Activated CD4-positive, alpha-beta T cell treated with anti-CD3 and anti-CD28 coated beads, Interleukin-2, Interleukin-4, amounts not matched to agents 100 ng/mL and 50 ng/mL, durations not matched to agents 16 hours and 8 hours (primary cell): ENCODE measurements around the gene ACAA1.
"Not testable (repeated sequence)": the region's sequence is repeated elsewhere in the genome, so short reads cannot be mapped to it uniquely, and the experiment has no call there.

Experiments used
- DNase-seq: peaks from one replicate; pipeline ENCODE4 v3.0.0-alpha.2; 2020; ENCODE audit warnings: low spot score

The ACAA1 gene, protein sequence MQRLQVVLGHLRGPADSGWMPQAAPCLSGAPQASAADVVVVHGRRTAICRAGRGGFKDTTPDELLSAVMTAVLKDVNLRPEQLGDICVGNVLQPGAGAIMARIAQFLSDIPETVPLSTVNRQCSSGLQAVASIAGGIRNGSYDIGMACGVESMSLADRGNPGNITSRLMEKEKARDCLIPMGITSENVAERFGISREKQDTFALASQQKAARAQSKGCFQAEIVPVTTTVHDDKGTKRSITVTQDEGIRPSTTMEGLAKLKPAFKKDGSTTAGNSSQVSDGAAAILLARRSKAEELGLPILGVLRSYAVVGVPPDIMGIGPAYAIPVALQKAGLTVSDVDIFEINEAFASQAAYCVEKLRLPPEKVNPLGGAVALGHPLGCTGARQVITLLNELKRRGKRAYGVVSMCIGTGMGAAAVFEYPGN

DNA sequence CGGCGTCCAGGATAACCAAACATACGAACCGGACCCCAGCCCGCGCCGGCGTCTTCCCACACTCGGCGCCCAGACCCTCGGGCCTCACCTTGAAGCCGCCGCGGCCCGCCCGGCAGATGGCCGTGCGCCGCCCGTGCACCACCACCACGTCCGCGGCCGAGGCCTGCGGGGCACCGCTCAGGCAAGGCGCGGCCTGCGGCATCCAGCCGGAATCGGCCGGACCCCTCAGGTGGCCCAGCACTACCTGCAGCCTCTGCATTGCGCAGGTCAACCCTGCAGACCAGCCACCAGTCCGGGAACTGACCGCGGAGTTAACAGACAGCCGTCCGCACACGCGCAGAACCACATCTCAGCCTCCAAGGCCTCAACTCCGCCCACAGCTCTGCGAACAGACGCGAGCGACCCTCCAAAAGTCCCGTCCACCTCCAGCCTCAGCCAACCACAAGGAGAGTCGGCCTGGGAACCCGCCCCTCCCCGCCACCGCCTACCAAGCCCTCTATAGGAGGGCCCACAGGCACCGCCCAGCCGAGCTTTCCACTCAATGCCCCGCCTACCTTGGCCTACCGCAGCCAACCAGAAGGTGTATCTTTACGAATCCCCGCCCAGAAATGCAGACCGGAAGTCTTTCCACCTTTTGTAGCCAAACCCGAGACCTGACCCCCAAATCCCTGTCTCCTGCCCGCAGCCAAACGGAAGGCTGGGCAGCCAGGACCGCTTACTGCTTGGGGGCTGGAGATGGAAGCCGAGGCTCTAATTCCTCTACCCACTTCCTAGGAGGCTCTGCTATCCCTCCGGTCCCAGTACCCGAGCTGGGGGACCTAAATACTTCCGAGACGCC lies at the start of gene ACAA1:
Gene ACAA1, minus strand, starts transcription at position 351 of the 838 bp plus-strand sequence. Its CDS starts 92 bp downstream, at position 259.
- peak; percentile 99 for DNase-seq

DNA sequence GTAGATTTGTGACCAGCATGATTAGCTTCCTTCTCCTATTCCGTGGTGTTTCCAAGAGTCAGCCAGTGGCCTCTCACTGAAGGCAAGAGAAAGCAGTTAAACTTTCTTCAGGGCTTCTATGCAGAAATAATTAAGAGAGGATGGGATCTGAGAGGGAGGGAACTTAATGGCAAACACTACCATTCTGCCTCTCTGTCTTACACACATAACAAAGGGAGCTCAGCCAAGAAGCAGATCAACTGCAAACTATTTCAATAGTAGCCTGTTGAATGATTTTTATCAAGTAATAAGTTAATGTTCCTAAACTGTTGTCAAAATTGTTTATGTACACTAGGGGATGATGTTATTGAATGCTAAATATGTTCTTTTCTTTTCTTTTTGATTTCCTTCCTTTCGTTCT lies 40.3 kb upstream of the ACAA1 start:
- DNase-seq, result no peak

DNA sequence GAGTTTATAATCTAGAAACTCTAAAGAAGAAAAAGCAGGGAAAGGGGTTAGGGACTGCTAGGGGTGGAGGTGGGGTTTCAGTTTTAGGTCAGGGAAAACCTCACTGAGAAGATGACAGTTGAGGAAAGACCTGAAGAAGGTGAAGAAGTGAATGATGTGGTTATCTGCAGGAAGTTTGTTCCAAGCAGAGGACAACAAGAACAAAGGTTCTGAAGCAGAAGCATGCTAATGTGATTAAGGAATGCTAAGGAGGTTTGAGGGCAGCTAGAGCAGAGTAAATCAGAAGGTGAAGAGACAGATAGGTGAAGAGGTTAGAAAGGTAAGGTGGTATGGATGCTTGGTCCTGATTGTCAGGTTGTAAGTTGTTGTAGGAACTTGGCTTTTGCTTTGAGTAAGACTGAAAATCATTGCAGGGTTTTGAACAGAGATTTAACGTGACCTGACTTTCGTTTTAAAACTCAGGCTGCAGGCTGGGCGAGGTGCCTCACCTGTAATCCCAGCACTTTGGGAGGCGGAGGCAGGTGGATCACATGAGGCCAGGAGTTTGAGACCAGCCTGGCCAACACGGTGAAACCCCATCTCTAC lies 37.0 kb upstream of the ACAA1 start:
- peak; percentile 44 for DNase-seq

- DNase-seq, result no peak
Observed at GRCh38 chr3:38171622-38172021, 34.7 kb upstream of the ACAA1 start.

DNA sequence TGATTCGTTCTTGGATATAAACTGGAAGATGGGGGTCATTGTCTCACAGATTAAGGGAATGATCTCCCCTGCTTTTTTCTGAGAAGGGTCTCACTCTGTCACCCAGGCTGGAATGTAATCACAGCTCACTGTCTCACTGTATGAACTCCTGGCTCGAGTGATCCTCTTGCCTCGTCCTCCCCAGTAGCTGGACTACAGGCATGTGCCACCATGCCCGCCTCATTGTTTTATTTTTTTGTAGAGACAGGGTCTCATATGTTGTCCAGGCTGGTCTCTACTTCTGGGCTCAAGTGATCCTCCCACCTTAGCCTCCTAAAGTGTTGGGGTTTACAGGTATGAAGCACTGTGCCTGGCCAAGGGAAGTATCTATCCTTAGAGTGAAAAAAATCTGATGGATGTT lies 33.8 kb upstream of the ACAA1 start:
- DNase-seq, result no peak

DNA sequence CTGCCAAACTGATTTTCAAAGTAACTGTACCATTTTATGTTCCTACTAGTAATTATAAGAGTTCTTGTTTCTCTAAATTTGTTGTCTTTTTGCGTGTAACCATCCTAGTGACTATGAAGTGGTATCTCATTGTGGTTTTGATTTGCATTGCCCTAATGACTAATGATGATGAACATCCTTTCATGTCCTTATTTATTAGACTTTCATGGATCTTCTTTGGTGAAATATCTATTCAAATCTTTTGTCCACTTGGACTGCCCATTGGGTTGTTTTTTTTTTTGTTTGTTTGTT lies 32.0 kb upstream of the ACAA1 start:
- DNase-seq, result peak; percentile 49

DNA sequence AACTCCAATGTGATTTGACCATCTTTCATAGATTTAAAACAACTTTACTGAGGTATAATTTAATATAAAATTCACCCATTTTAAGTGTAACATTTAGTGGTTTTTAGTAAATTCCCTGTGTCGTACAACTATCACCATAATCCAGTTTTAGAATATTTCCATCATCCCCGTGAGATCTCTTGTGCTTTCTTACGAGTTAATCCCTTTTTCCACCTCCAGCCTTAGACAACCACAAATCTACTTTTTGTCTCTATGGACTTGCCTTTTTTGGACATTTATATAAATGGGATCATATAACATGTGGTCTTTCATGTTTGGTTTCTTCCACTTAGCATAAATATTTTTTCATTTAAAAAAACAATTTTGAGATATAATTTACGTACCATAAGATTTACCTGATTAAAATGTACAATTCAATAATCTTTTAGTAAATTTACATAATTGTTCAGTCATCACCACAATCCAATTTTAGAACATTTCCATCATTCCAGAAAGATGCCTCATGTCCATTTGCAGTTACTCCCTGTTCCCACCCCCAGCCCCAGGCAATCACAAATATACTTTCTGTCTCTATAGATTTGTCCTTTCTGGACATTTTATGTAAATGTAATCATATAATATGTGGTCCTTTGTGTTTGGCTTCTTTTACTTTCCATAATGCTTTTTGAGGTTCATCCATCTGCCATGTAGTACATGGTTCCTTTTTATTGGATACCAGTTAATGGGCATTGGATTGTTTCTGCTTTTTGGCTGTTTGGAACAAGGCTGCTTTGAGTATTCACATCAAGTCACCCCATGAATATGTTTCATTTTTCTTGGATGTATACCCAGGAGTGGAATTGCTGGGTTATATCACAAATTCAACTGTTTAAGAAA lies 31.5 kb upstream of the ACAA1 start:
- no peak for DNase-seq

- DNase-seq, result no peak
Observed at GRCh38 chr3:38167591-38167990, 30.7 kb upstream of the ACAA1 start.

GRCh38 chr3:38165722-38166387 lies 28.9 kb upstream of the ACAA1 start:
- peak; percentile 32 for DNase-seq

DNA sequence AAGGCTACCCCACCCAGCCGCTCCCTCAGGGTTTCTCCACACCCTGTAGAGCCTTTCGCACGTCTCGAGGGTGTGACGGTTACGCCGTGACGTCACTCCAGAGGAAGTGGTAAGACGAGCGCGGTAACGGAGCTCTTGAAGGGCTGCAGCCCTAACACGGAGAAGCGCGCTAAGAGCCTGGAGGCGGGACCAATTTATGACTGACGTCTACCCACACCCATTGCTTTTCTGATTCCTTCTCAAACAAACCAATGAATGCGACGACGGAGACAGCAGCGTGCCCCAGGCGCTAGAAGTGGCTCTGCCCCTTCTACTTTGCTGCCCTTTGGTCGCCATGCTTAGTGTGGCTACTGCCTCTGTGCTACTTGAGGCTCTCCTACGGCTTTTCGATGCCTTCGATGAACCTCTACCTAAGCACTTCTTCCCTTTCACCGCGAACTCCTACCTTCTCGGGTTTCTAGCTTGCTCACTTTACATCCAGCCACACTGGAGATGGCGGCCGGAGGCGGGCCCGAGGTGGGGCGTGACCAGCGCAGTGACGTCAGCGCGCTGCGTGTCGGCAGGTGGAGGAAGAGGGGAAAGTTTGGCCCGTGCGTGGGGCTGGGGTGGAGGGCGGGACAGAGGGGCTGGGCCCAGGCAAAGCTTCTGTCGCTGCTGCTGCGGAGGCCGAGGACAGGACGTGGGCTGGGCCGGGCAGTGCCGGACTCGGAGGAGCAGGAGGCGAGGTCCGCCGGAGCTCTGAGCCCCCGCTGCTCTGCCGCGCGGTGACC lies 28.2 kb upstream of the ACAA1 start, which contains the start of gene OXSR1:
Gene OXSR1, plus strand, starts transcription at position 586 of the 770 bp plus-strand sequence. CDS start 340 bp downstream, outside the sequence.
- peak; percentile 99 for DNase-seq

- no peak for DNase-seq
Observed at GRCh38 chr3:38164643-38164951, 27.7 kb upstream of the ACAA1 start.

DNA sequence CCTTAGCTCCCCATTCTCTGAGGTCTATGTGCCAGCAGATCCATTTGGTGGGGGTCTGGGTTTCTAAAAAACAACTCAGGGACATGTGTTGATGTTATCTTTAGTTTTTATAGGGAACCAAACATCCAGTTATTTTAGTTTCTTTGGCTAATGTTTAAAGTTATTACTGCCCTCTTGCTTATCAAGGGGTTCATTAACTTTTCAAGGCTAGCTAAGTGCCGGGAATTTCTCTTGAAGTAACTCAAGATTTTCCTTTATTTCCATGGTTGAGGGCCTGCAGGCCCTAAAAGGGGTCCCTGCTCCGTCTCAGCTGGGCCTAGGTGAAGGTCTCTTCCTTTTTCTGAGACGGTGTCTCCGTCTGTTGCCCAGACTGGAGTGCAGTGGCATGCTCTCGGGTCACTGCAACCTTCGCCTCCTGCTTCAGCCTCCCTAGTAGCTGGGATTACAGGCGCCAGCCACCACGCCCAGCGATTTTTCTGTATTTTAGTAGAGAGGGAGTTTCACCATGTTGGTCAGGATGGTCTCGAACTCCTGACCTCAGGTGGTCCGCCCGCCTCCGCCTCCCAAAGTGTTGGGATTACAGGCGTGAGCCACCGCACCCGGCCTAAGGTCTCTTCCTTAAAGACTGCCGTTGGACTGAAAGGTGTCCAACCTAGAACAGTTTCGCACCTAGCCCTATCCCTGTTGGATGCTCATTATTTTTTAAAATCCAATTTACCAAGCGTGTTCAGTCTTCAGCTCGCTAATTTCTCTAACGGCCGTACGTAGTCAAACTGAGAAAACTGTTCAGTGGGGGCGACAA lies 27.1 kb upstream of the ACAA1 start:
- no peak for DNase-seq

- peak; percentile 22 for DNase-seq
Observed at GRCh38 chr3:38163117-38163840, 26.4 kb upstream of the ACAA1 start.

- DNase-seq, result not testable (repeated sequence)
Observed at GRCh38 chr3:38160704-38161103, 23.8 kb upstream of the ACAA1 start.

DNA sequence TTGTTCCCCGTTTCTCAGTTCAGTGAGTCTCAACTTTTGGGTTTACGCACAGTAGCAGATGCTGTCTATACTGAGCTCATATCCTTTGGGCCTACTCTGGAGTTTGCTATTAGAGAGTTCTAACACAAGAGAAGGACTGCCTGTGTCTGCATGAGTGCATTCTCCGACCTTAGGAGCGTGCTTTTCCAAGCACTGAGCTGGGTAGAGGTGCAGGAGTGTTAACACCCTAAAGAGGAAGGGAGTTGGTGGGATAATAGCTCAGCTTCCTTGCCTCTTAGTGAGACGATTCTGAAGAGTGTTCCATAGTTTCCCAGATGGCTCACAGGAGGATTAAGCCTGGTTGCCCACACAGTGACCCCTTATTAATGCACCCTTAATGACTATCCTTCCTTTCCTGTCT lies 21.5 kb upstream of the ACAA1 start:
- no peak for DNase-seq

DNA sequence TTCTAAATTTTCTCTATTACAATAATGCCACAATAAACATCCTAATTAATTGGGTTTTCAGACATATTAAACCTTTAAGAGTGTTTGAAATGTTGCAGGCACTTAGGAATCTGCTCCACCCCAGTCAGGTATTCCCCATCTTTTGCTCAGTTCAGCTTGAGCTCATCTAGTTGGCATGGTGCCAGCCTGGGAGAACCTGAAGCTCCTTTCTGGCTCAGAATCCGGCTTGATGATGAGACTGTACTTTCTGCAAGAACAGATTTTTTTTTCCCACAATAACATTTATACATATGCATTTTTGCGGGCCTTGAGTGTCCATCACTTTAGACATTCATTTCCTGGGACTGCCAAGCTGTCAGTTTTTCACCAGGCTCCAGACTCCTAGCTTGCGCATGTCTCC lies 20.7 kb upstream of the ACAA1 start:
- no peak for DNase-seq

DNA sequence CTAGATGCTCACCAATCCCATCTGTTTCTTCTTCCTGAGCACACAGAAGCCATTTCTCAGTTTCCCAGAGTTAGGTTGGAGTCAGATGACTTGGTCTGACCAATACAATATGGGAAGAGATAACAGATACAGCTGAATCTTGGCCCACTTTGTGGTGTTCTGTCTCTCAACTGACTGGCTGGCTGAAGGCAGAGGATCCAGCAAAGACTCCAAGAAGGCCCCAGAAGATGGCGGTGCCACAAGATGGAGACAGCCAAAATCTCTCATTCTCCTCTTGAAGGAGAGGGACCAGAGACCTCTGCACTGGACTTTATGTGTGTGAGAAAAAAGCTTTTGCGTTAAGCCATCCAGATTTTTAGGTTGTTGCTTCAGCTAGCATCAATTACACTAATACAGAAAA lies 20.2 kb upstream of the ACAA1 start:
- DNase-seq, result no peak

- DNase-seq, result no peak
Observed at GRCh38 chr3:38155825-38156224, 18.9 kb upstream of the ACAA1 start.

DNA sequence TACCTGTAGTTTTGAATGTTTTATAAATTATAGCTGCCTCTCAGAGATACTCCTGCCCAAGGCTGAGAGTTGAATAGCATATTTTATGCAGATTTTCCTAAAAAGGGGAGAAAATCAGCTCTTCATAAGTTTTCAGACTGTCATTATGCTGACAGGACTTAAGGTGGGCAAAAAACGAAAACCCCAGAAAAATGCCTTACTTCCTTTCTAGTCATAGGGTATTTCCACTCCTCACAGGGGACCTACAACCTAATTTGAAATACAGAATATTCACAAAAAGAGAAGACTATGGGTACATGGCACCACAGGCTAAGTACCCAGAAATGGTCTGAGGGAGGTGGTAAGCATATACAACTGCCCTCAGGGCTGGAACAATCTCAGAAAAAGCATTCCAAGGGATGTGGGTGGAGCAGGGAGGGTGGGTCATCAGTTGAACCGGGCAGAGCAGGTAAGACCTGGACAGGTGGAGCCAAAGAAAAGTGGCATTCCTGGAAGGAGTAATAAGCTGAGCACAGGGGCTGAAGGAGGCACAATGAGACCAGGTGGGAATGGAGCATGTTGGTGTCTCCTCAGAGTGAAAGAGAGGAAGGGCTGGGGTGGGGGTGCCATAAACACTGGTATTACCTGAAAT lies 17.8 kb upstream of the ACAA1 start:
- no peak for DNase-seq
